GM19455 (cell line): ENCODE data around the gene ICAM1.
"Not testable (repeated sequence)": the region's sequence is repeated elsewhere in the genome, so short reads cannot be mapped to it uniquely, and the experiment has no call there.

Source experiments
- ATAC-seq: cut with Tn5 transposase; IDR thresholded peaks from one replicate; pipeline ENCODE4 v1.9.1; 2021; ENCODE audit not compliant: unreplicated experiment

The ICAM1 gene, protein sequence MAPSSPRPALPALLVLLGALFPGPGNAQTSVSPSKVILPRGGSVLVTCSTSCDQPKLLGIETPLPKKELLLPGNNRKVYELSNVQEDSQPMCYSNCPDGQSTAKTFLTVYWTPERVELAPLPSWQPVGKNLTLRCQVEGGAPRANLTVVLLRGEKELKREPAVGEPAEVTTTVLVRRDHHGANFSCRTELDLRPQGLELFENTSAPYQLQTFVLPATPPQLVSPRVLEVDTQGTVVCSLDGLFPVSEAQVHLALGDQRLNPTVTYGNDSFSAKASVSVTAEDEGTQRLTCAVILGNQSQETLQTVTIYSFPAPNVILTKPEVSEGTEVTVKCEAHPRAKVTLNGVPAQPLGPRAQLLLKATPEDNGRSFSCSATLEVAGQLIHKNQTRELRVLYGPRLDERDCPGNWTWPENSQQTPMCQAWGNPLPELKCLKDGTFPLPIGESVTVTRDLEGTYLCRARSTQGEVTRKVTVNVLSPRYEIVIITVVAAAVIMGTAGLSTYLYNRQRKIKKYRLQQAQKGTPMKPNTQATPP

DNA sequence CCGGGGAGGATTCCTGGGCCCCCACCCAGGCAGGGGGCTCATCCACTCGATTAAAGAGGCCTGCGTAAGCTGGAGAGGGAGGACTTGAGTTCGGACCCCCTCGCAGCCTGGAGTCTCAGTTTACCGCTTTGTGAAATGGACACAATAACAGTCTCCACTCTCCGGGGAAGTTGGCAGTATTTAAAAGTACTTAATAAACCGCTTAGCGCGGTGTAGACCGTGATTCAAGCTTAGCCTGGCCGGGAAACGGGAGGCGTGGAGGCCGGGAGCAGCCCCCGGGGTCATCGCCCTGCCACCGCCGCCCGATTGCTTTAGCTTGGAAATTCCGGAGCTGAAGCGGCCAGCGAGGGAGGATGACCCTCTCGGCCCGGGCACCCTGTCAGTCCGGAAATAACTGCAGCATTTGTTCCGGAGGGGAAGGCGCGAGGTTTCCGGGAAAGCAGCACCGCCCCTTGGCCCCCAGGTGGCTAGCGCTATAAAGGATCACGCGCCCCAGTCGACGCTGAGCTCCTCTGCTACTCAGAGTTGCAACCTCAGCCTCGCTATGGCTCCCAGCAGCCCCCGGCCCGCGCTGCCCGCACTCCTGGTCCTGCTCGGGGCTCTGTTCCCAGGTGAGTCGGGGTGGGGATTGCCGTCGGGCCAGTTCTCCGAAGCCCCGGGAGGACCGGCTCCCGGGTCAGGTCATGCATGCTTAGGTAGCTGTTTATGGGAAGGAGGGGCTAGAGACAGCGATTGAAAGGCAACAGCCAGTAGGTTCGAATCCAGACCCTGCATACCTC is at the start of gene ICAM1:
TSS of gene ICAM1 (plus strand) at position 505 of the 779 bp plus-strand sequence. CDS start at position 545, 40 bp downstream.
- ATAC-seq: peak; percentile 50

DNA sequence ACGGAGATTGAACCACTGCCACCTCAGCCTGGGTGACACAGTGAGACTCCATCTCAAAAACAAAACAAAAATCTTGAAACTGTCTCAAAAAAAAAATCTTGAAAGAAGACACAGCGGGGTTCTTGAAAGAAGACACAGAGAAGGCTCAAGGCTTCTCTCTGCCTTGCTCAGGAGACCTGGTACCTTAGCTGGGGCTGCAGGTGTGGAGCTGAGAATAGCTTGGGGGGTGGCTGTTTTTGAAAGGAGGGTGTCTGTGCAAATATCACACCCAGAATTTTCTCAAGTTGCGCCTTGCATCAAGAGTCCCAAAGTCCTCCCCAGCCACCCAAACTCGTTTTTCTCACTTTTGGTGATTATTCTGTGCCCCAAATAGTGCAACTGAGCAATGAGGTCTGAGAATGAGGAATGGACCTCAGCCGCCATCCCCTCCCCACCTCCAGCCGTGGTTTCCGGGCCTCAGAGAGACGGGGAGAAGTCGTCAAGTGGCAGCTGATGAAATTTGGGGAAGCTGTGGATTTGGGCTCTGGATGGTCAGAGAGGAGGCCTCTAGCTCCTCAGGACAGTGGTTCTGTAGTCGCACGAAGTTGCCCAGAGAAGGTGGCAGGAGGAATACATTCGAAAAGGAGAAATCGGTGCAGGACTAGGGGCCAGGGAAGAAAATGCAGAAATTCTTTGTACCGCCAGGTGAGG is 48.6 kb upstream of the ICAM1 start:
- no peak for ATAC-seq

DNA sequence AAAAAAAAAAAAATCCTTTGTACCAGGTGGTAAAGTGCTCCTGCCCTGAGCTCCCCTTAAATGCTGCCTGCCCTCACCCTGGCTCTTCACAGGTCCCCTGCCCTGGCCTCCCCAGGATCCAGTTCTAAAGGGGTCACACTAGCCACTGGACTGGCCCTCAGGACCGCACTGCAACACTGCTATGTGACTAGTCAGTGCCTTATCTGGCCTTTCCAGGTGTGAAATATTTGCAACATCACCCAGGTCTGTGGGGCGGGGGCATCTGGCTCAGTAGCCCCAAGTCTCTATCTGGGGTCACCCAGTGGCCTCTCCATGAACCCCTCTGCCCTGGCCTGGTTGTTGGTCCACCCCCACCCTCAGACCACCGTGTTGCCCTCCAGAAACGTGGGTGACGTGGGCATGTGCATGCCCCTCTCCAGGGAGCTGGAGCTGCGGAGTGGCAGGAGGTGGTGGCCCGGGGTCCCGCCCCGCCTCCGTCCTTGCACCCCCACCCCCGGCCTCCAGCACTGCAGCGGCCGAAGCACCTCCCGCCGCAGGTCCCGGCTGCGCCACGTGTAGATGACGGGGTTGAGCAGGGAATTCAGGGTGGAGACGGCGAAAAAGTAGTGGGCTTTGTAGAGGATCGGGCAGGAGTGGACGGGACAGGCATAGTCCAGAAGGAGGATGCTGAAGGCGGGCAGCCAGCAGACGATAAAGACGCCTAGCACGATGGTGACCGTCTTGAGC is 47.3 kb upstream of the ICAM1 start:
- no peak for ATAC-seq

DNA sequence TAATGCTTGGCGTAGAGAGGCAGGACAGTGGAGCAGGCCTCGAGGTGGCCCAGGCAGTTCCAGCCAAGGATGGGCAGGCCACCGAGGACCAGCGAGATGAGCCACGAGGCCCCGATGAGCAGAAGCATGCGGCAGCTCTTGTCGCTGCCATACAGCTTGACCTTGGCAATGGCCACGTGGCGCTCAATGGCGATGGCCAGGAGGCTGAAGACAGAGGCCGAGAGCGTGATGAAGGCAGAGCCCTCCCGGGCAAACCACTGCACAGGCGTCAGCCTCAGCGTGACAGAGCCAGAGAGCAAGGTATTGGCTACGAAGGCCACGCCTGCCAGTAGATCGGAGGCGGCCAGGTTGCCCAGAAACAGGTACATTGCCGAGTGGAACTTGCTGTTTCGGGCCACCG is 46.6 kb upstream of the ICAM1 start:
- ATAC-seq: no peak

DNA sequence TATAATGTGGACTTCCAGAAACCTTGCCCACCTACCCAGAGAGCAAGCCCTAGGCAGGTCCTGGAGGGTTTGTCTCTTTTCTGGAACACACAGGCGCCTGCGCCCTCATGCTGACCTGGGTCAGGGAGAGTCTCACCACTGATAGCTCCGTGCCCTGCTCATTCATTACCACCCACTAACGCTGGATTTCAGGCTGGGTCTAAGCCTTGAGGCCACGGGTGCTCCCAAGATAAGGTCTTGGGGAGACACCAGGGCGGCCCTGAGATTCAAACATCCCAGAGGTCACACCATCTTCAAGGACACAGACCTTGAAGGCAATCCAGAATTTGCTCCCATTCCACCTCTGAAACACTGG is 44.9 kb upstream of the ICAM1 start:
- ATAC-seq: no peak

DNA sequence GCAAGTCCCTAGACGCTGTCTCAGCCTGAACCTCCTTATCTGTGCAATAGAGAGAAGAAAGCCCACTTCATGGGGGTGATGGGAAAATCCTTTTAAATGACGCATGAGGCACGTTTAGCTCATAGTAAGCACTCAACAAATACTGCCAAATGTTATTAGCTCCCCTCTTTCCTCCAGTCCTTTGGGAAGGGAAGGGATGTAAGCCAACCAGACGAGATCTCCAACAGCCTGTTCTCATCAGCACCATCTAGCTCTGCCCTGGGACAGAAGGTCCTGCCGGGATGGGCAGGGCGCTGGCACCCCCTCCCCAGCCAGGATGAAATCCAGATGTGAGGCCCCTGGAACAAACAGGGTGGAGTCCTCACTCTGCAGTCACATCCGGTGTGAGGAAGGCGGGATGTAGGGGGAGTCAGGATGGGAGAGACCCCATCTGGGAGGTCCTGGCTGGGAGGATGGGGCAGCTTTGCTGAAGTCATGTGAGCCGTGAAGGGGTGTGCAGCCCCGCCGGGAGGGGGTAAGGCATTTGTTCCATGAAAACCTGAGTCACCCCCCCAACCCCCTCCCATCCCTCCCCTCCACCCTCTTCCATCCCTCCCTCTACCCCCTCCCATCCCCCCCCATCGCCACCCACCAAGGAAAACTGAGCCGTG is 44.4 kb upstream of the ICAM1 start:
- no peak for ATAC-seq

DNA sequence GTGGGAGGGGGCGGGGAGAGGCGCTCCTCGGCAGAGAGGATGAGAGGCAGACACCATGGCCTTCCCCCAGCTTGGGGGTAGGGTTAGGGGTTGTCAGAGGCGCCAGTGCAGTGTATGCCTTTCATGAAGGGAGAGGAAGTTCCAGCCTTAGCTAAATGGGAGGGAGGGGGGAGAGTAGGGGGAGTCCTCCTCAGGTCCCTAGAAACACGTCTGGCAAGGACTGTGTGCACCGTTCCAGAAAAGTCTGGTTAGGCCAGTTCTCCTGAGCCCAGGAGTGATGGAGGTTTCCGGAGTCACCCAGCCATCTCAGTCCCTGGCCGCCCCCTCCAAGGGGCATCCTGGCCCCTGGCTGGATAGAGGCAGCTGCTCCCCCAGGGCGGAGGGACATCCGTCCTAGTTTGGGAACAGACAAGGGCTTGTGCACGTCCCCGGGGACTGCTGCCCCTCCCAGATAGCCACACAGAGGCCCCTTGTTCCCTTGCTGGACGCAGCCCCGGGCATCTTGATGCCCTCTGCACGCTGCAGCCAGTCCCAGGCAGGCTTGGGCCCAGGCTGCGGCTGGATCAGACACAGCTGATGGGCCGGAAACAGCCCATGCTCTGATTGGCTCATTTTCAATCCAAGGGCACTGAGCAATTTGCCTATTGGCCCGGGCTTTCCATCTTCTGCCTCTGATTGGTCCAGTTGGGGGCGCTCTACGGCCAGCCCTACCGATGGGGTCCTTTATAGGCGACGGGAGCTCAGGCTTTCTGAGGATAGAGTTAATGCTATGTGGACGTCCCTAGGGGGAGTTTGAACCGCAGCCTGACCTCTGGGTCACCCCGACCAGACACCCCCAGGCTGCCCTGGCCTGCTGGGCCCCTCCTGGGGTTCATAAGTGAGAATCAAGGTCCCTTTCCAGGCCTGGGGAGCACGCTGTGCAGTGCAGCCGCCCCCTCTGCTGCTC is 43.6 kb upstream of the ICAM1 start:
- no peak for ATAC-seq

DNA sequence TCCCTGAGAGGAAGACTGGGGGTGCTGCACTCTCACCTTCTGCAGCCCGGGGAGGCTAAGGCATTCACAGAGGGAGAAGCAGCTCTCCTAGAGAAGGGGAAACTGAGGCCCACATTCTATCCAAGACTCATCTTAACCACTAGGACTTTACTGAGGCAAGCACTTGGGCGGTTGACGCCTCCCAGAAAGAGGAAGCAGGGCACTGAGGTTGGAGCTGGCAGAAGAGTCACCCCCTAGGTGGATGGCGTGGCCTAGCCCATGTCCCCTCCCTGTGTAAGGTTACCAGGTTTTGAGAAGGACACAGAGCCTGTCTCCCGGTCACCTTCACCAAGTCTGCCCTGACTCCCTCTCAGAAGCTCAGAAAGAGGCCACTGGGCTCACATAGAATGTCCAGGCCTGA is 42.5 kb upstream of the ICAM1 start:
- no peak for ATAC-seq

DNA sequence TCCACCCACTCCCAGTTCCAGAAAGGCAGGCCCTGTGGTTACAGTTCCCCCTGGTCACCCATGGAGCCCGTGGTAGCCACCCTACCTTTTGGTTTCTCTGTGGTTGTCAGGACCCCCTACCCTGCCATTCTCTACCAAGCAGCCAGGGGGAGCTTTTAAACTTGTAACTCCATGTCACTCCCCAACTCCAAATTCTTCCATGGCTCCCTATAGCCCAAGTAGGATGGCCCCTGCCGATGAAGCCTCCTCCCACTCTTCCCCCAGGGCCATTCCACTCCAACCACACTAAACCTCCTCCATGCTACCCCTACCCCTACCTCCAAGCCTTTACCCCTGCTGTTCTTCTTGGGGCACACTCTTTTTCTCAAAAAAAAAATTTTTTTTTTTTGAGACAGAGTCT is 42.0 kb upstream of the ICAM1 start:
- no peak for ATAC-seq

DNA sequence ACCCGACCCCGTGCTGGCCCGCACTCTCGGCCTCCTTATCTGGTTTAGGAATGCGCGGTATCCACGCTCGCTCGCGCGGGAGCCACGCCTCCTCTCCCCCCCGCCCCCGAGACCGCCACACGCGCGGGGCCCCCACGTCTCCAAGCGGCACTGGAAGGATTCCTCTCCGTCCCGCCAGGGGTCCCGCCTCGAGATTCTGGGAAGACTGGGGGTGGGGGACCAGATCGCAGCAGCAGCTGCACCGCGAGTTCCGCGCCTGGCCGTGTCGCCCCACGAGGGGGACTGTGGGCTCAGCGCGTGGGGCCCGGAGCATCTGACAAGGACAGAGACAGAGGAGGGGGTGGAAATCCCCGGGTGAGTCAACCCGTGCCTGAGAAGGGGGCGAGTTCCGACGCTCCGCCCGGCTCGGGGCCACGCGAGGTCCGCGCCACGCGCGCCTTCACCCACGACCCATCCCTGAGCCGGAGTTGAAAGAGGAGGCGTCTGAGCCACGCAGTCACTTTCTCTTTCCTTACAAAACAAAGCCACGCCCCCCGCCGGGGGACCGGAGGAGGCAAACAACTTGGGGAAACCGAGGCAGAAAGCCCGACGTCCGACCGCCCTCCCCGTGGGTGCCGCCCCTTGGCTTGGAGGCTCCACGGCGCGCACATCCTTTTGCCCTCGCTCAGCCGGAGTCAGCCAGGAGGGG is 40.6 kb upstream of the ICAM1 start:
- no peak for ATAC-seq

DNA sequence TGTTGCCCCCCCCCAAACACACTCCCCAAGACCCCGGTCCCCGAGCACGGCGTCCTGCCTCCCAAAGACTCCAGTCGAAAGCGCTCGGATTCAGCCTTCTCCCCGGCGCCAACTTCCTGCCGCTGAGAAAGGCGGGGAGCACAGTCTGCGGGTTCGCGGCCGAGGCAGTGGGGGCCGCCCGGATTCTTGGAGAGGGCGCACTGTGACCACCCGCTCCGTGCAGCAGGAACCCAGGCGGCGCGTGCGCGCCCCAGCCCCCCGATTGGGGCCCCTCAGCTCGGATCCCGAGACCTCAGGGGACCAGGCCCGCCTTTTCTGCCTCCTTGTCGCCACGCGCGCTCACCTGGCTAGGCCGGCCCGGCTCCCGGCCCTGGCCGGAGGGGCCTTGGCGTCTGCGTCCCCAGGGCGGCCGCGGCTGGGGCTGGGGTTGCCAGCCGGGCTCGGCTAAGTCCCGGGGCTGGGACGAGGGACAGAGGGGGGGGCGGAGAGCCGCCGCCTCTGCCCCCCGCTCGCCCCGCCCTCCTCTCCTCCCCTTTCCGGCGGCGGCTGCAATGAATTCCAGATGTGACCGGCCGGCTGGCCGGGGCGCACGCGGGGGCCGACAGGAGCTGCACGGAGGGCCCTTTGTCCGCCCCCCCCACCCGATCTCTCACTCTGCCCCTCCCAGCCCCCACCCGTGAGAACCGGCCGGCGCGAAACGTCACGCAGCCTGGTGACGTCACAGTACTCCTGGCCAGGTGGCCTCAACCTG is 39.9 kb upstream of the ICAM1 start, which contains the start of gene S1PR2:
TSS of gene S1PR2 (minus strand) at position 471 of the 751 bp plus-strand sequence. CDS start 6,426 bp downstream, outside the sequence.
- ATAC-seq: no peak

DNA sequence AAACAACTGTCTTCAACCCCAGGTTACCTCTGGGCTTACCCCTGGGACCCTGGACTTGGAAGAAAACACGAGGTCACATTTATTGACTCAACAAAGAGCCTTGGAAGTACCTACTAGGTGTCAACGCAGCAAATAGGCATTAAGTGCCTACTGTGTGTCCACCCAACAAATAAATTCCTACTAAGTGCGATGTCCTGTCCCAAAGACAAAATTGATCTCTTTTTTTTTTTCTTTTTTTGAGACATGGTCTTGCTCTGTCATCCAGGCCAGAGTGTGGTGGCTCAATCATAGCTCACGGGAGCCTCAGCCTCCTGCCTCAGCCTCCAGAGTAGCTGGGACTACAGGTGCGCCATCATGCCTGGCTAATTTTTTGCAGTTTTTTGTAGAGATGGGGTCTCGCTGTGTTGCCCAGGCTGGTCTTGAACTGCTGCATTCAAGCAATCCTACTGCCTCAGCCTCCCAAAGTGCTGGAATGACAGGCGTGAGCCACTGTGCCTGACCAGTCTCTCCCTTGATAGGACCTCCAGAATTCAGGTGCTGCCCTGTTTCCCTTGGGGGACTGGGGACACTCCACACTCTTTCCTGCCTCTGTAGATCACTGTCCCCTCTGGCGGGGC is 39.2 kb upstream of the ICAM1 start:
- no peak for ATAC-seq

DNA sequence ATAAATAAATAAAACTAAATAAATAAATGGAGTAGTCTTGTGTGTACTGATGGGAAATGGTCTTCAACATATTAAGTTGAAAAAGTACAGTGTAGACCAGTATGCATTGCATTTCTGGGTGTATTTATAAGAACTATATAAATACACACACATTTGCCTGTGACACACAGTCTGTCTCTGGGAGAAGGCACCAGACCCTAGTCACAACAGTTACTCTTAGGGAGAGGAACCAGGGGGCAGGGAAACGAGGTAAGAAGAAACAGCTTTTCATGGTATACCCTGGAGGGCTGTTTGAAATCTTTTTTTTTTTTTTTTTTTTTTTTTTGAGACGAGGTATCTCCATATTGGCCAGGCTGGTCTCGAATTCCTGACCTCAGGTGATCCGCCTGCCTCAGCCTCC is 37.0 kb upstream of the ICAM1 start:
- no peak for ATAC-seq

DNA sequence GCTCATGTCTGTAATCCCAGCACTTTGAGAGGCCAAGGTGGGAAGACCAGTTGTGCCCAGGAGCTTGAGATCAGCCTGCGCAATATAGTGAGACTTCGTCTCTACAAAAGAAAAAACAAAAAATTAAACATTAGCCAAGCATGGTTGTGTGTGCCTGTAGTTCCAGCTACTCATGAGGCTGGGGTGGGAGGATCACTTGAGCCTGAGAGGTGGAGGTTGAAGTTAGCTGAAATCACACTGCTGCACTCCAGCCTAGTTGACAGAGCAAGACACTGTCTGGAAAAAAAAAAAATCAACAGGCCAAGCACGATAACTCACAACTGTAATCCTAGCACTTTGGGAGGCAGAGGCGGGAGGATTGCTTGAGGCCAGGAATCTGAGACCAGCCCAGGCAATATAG is 35.9 kb upstream of the ICAM1 start:
- ATAC-seq: no peak

DNA sequence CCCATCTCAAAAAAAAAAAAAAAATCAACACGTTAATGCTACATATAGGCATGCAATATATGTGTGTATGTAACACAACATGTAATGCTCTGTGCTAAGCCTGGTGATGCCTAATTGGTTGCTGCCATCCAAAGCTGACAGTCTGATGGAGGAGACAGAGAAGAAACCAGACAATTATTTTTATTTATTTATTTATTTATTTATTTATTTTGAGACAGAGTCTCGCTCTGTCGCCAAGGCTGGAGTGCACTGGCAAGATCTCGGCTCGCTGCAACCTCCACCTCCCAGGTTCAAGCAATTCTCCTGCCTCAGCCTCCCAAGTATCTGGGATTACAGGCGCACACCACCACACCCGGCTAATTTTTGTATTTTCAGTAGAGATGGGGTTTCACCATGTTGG is 35.5 kb upstream of the ICAM1 start:
- ATAC-seq: not testable (repeated sequence)

DNA sequence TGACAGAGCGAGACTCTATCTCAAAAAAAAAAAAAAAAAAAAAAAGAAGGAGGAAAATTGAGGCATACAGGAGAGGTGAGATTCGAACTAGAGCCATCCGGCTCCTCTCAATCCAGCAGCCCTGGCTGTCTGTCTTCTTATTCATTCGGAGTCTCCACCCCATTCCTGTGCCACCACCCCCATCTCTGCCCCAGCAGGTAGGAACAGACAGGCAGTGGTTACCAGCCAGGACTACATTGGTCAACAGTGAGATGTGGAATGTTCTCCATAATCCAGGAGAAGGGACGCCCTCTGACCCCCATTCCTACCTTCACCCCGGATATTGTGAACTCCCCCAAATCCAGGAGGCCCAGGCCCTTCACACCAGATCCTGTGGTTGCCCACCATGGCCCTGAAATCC is 33.2 kb upstream of the ICAM1 start:
- no peak for ATAC-seq

DNA sequence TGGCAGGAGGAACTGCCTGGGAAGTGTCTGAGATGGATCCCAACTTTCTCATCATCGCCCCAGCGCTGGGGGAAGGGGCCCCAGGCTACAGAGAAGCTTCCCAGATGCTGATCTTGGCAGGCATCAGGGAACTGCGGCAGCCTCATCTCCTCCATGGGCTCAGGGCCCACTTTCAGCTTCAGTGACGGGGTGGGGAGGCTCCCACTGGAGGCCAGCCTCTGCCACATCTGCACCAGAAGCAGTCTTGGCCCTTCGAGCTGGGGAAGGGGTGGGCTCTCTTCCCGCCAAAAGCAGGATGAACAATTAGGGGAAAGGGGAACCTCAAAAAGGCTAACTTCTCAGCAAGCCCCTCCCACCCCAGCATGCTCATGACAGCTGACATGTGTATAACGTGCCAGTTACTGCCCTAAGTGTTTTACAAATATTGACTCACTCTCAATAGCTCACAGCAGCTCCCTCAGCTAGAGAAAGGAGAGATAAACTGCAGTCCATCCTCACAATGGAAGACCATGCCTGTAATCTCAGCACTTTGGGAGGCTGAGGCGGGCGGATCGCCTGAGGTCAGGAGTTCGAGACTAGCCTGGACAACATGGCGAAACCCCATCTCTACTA is 32.6 kb upstream of the ICAM1 start:
- no peak for ATAC-seq
